HUDEP-2 (cell line): ENCODE data around the gene CCDC68.
"Not testable (repeated sequence)": the region's sequence is repeated elsewhere in the genome, so short reads cannot be mapped to it uniquely, and the experiment has no call there.

ENCODE experiments used
- DNase-seq, 76 experiments: peaks; one replicate each; lab custom pipeline; 2025; ENCODE audit not compliant: unreplicated experiment in 76 of 76; lab: John Stamatoyannopoulos, UW

CCDC68 gene, protein sequence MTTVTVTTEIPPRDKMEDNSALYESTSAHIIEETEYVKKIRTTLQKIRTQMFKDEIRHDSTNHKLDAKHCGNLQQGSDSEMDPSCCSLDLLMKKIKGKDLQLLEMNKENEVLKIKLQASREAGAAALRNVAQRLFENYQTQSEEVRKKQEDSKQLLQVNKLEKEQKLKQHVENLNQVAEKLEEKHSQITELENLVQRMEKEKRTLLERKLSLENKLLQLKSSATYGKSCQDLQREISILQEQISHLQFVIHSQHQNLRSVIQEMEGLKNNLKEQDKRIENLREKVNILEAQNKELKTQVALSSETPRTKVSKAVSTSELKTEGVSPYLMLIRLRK

DNA sequence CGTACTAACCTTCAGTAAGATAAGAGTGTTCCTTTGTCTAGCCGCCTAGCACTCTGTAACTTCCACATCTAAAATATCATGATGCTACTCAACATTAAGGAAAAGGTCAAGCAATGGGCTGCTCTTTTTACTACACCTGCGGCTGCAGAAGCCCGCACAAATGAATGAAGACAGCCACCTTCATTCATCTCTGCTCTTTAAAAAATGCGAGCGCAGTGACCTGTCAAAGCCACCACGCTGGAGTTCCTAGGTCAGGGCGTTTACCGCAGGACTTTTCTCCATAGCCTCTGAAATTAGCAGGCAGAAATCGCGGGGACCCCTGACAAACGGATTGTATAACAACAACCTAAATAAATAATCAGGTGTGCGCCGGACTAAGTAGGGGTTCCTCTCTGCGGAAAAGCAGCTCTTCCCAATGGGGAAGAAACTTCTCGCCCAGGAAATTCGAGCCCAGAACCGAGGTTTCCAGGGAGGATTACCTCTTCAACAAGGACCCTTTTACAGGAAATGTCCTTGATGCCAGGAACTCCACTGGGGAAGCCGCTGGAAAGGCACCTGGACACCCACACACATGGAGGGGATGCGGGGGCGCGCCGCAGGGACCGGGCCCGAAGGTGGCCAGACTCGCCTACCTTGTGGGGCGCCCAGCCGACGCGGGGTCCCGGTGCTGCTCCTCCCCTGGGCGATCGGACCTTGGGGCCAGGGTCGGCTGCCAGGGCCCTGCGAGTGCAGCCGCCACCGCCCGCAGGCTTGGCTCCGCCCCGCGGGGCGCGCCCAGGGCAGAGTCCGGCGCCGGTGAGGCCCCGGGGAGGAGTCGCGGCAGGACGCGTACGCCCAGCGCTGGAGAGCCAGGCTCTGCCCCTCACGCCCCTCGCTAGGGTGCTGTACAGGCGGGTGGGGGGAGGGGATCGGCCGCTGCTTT lies at the start of gene CCDC68:
Gene CCDC68 (minus strand): TSS at position 758 of the 922 bp plus-strand sequence. CDS start 16,670 bp downstream, outside the sequence.
- DNase-seq: peak in 64 of 76 experiments; percentile 2 to 77 (median 42)

DNA sequence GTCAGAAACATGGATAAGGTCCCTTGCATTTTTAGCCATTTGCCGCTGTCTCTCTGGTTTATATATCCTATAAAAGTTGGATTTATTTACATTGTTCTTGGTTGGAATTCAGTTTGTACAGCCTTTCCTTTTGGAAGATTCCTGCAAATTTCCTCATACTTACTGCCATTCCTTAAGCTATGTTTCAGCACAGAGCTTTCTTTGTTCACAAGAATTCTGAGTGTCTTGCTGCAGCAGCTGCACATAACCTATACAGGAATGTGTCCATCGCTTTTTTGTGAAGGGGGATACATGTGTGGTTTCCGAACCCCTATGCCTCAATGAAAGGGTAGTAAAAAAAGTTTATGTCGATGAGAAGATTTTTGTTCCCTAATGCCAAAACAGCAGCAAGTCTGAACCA lies 48.3 kb upstream of the CCDC68 start:
- no peak for DNase-seq

DNA sequence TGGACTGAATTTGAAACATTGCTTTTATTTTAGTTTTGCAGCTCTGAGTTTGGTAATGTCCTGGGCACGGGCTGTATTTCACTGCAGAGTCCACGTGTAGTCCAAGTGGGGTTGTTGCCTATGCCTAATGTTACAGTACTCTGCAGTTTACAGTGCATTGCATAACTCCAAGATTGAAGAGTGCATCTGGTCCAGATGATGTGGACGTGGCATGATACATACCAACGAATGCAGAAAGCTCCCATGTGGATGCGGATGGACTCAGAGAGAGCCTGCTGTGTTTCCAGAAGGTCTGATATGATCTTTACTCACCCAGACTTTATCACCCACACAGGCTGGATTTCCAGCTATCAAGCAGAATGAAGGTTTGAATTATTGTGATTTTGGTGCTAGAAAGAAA lies 44.4 kb upstream of the CCDC68 start:
- no peak for DNase-seq

DNA sequence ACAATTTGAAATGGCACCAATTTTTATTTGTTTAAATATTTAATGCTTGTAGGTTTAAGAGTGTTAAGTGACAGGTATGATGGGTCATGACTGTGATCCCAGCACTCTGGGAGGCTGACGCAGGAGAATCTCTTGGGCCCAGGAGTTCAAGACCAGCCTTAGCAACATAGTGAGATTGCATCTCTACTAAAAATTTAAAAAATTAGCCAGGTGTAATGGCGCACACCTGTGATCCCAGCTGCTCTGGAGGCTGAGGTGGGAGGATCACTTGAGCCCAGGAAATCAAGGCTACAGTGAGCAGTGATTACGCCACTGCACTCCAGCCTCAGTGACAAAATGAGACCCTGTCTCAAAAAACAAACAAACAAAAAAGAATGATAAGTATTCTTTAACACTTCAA lies 43.0 kb upstream of the CCDC68 start:
- DNase-seq: no peak

DNA sequence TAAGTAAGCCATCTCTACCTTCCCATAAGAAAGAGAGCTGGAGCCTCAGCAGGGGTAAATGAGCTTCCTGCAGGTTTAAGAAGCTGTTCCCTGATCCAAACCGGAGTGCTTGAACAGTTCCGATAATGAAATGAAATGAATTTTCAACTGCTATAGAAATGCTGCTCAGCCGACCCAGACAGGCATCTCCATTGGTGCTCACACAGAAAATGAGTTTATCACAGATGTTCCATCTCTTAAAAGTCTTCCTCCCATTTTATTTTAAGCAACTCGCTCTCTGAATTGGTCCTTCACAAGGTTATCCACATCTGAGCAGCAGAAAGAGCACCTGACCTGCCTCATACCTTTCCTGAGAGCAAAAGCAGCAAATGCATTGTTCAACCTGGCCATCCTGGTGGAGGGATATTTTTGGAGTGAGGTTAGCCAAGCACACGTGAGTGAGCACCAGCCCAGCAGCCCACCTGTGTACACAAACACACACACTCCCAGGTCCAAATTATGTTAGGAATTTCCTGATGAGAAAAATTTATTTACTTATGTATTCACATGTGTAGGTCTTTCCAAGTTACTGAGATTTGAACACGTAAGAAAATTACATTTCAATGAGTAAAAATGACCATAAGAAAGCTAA lies 42.2 kb upstream of the CCDC68 start:
- DNase-seq: no peak

DNA sequence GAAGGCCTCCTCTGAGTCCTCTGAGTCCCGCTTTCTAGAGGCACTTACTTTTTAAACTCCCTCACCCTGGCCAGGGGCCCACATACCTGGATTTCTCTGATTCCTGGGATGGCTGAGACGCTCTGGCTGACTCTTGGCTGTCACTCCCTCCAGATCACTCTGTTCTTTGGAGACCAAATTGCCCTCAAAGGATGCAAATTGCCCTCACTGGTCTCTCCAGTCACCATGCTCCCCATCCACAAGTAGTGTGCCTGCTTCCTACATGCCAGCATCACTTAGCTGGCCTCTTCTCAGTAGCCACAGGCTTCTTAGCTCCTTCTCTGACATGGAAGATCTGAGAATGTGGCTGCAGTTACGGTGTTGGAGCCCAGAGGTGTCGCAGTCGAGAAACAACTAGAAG lies 41.3 kb upstream of the CCDC68 start:
- DNase-seq: no peak

DNA sequence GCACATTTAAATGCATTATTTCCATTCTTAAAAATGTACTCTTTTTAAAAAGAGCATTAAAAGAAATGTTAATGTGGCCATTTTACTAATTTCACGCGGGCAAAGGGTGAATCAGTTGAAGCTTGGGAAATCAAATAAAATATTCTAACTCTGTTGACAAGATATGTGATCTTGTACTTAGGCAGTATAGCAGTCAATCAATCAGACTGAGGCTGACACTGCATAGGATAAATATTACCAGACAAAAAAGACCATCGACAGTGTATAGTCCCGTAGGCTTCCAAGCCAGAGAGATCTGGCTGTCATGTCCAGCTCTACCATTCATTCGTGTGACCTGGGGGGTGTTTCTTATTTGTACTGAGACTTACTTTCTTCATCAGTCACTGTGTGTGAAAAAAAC lies 39.8 kb upstream of the CCDC68 start:
- DNase-seq: no peak

DNA sequence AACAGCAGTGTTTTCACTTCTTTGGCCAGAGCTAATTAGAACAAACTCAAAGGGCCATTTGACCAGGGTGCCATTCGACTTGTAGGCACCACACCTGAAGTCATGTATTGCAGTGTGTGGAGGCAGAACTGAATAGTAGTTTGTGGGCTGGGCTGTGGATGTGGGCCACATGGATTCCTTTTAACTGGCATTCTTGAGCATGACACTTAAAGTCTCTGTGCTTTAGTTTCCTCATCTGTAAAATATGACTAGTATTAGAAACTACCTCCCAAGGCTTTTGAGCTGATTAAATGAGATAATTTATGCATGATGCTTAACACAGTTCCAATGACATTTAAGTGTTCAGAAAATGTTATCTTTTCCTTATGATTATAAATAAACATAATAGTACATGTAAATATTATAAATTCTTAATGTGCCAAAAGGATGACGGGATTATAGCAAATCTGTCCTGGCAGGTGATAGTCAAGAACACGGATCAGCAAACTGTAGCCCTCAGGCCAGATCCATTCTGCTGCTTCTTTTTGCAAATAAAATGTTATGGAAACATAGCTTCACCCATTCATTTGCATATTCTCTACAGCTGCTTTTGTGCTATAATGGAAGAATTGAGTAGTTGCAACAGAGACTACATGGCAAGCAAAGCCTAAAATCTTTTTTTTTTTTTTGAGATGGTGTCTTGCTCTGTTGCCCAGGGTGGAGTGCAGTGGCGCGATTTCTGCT lies 36.3 kb upstream of the CCDC68 start:
- DNase-seq: no peak

DNA sequence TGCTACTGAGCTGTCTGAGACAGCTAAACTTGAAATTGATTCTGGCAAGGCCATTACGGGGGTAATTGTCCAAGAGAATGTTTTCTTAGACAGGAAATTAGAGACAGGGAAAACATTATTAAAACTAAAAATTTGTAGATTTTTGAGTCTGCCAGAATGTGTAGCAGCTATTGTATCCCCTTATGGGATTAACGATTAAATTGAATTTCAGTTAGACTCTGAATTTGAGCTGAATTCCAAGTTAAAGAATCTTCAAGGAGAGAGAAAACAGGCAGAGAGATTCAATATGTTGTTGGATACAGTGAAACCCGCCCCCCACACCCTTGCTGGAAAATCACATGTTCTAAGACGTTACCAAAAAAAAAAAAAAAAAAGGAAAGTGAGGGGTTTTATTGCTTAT lies 32.7 kb upstream of the CCDC68 start:
- DNase-seq: no peak

DNA sequence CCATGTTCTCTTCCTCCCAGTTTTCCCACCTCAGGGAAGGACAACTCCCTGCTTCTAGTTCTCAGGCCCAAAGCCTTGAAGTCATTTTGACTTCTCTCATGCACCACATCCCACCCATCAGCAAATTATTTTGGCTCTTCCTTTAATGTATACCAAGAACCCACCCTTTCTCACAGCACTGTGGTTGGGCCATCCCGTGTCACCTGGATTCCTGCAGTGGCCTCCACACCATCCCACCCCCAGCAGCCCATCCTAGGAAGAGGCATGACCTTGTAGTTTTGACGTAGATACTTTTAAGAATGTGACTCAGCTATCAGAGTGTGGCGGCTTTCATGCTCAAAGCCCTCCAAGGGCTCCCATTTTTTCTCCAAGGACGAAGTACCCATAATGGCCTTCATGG lies 25.6 kb upstream of the CCDC68 start:
- DNase-seq: no peak

DNA sequence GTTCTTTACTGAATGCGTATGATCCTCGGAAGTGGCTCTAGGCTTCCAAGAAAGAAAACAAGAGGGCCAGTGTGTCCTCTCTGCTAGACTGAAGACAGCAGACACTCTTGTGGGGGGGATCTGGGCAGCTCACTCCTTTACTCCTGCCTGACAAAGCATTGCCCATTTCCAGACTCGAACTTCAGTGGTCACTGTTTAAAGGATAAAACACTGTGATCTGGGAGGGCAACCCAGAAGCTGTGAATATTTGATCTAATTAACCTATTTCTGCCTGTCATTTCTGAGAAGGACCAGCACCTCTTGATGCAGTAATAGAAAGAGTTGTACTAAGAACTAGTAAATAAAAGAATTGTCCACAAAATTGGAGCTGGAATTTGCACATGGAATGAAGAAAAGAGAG lies 24.5 kb upstream of the CCDC68 start:
- DNase-seq: no peak

DNA sequence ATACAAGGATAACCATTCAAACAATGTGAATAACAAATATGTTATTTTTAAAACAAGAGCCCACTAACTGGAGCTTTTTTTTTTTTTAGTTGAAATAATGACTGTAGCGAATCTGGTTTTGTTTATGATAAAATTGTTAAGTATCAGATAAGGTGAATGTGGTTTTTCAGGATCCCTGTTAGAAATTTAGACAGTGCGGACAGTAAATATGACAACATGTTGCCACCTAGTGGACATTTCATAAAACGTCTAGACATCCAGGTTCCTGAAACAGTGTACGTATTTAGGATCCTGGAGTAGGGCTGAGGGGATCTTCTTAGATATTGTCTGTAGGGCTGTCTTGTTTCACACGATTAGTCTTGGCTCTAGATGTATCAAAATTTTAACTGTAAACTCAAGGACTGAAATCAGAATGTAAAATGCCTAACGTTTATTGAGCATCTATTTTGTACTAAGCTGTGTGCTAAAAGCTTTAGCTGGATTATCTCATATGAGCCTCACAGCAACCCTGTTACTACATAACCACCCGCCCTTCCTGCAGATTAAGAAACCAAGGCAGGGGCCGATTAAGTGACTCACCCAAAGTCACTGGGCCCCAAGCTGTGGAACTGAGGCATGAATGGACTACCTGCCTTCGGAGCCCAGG lies 23.9 kb upstream of the CCDC68 start:
- peak in 36 of 76 experiments; percentile 1 to 75 (median 48) for DNase-seq

DNA sequence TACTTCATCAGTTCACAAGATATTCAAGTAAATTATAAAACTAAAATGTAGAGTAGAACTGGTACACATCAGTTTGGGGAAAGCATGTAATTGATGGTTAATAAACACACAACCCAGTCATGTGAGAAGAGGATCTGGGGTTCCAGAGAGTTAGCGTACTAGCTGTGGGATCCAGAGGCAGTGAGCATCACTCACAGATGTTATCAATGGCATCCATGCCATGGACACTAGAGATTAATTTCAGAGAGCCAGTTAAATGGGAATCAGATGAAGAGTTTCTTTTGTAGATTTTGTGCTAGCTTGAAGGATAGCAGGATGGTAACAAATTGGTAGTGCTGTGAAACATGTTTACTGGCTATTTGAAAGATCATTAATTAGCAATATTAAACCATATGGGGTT lies 21.8 kb upstream of the CCDC68 start:
- DNase-seq: no peak

DNA sequence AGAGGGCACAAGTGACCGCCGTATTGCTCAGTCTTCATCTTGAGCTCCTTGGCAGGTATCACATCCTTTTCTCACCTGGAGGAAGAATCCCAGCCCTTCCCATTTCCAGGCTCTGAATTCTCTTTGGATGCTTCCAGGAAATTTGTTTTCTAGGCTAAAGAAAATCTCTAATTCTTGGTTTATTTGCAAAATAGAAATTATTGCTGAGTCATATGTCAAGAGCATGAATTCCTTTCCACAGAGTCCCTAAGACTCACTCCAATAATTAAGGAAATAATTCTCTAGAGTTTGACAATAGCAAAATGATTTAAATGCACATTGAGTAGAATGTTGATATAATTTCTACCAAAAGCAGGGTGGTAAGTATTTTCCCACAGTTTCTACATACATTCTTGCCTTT lies 16.3 kb upstream of the CCDC68 start:
- no peak for DNase-seq

DNA sequence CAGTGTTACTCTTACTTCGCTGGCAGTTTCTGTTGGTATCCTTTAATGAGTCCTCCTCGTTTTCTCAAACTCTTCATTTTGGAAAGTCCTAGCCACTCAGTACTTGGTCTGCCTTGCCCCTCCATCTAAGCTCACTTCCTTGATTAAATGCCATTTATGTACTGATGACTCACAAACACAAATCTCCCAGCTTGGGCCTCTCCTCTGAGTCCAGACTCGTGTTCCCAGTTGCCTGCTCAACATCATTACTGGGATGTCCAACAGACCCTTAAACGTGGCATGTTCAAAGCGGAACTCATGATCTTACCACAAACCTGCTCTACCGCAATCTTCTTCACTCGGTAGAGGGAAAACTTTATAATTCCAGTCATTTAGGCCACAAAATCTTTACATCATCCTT lies 13.8 kb upstream of the CCDC68 start:
- no peak for DNase-seq

DNA sequence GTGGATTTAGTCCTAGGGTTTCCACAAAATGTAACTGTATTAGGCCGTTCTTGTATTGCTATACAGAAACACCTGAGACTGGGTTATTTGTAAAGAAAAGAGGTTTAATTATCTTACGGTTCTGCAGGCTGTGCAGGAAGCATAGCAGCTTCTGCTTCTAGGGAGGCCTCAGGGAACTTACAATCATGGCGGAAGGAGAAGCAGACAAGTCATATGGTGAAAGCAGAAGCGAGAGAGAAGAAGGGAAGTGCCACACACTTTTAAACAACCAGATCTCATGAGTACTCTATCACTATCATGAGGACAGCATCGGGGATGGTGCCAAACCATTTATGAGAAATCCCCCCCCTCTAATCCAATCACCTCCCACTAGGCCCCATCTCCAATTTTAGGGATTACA lies 9.5 kb upstream of the CCDC68 start:
- no peak for DNase-seq

DNA sequence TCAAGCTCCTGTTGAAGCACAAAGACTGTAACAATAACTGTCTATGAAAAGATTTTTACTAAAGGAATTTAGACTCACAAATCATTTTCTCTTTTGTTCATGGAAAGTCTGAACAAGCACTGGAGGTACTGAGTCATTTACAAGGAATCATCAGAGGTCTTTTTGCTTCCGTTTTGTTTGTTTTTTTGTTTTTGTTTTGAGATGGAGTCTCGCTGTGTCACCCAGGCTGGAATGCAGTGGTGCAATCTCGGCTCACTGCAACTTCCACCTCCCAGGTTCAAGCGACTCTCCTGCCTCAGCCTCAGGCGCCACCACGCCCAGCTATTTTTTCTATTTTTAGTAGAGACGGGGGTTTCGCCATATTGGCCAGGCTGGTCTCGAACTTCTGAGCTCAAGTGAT lies 9.0 kb upstream of the CCDC68 start:
- DNase-seq: not testable (repeated sequence)

DNA sequence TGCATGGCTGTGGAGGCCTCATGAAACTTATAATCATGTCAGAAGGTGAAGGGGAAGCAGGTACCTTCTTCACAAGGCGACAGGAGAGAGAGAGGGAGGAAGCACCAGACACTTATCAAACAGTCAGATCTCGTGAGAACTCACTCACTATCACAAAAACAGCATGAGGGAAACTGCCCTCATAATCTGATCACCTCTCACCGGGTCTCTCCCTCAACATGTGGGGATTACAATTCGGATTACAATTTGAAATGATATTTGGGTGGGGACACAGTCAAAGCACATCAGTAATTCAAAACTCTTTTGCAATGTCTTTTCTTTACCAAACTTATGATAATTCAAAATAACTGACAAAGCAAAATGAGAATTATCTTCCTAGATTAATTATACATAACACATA lies 8.5 kb upstream of the CCDC68 start:
- no peak for DNase-seq

DNA sequence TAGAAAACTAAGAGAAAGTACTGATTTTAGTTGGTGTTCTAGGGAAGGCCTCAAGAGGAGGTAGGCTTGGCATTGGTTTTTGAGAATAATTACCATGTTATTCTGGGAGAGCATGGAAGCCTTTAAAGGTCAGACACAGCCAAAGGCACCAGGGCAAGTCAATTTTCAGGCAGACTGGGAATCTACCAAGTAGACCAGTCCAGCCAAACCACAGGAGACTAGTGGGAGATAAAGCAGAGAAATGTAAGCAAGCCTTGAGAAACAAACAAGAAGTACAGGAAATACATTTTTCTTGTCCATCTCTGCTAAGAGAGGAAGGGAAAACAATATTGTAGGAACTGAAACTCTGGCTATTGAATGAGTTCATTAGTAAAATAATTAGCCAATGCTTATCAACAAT lies 5.5 kb upstream of the CCDC68 start:
- DNase-seq: no peak

DNA sequence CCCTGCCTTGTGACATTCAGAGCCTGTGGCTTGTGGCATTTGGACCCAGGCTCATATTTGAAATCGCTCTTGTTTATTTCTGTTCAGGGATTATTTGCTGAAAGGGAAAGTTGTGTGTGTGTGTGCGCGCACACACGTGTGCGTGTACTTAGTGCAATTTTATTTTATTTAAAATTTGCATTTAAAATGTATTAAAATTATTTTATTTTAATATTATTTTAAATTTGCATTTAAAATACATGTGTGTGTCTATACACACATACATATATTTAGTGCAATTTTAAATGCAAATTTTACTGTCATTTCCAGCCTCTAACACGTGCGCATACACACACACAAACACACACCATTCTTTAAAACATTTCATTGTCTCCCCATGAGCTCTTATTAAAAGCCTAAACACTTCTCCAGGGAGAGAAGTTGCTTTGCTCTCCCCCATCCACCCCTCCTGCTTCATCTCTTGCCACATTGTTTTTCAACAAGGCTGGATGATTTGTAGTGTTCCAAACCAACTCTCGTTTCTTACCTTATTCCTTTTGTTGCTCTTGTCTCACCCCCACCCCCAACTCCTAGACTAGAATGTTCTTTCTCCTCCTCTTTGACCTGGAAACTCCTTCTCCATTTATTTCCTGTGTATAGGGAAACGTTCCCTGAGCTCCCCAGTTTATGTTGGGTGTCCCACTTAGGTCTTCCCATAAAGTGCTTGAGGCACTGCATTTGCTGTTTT lies 3.8 kb upstream of the CCDC68 start:
- DNase-seq: no peak
